SU-DHL-6 (cell line): ENCODE results near the gene SORBS2.

Experiments
- H2AFZ ChIP-seq: fragments of 200-600 bp; sonication (generic); 2 replicates; pipeline ENCODE4 v1.6.1; 2014; ENCODE audit warnings: low read depth, mild to moderate bottlenecking, moderate library complexity, mixed read lengths, antibody characterized with exemption, low read length; ENCODE audit not compliant: severe bottlenecking
- H3F3A ChIP-seq: fragments of 200-600 bp; shearing (Covaris generic); 2 replicates; pipeline ENCODE4 v1.6.0; 2016; ENCODE audit warnings: antibody characterized with exemption, mild to moderate bottlenecking; ENCODE audit not compliant: insufficient read depth
- H3K27ac ChIP-seq: fragments of 200-600 bp; sonication (generic); 2 replicates; pipeline ENCODE4 v1.5.1; 2016; ENCODE audit warnings: low read depth, mild to moderate bottlenecking, low read length, moderate library complexity, mixed read lengths
- H3K27me3 ChIP-seq: fragments of 200-600 bp; sonication (generic), shearing (Covaris generic); 2 replicates; pipeline ENCODE4 v1.6.0; 2014; ENCODE audit warnings: mild to moderate bottlenecking, low read length
- H3K36me3 ChIP-seq: fragments of 200-600 bp; sonication (generic); 2 replicates; pipeline ENCODE4 v1.6.1; 2014; ENCODE audit warnings: mild to moderate bottlenecking, low read length, mixed read lengths
- H3K4me2 ChIP-seq: fragments of 300-600, 200-600 bp; shearing (Covaris generic), sonication (generic); 2 replicates; pipeline ENCODE4 v1.6.0; 2014; ENCODE audit warnings: low read length, low read depth, mild to moderate bottlenecking; ENCODE audit not compliant: poor library complexity, severe bottlenecking
- H3K4me3 ChIP-seq: fragments of 200-600 bp; sonication (generic); 2 replicates; pipeline ENCODE4 v1.5.1; 2014; ENCODE audit warnings: antibody characterized with exemption, low read length, mild to moderate bottlenecking, mixed read lengths; ENCODE audit not compliant: insufficient read depth, poor library complexity, severe bottlenecking
- H3K79me2 ChIP-seq: fragments of 200-600 bp; sonication (generic); 2 replicates; pipeline ENCODE4 v1.6.1; 2014; ENCODE audit warnings: mild to moderate bottlenecking, low read length, moderate library complexity; ENCODE audit not compliant: insufficient read depth
- H3K9ac ChIP-seq: fragments of 200-600 bp; sonication (generic); 2 replicates; pipeline ENCODE4 v1.7.0; 2014; ENCODE audit warnings: mild to moderate bottlenecking, low read length
- H3K9me2 ChIP-seq: fragments of 200-600 bp; sonication (generic); replicated peaks from 2 replicates; pipeline ENCODE4 v1.6.1; 2014; ENCODE audit warnings: low read length; ENCODE audit not compliant: insufficient read depth
- H3K9me3 ChIP-seq: fragments of 200-600 bp; sonication (generic); 2 replicates; pipeline ENCODE4 v1.6.1; 2014; ENCODE audit warnings: low read length, mixed read lengths; ENCODE audit not compliant: insufficient read depth
- H4K20me1 ChIP-seq: fragments of 200-600 bp; sonication (generic); 2 replicates; pipeline ENCODE4 v1.6.1; 2014; ENCODE audit warnings: low read depth, mild to moderate bottlenecking, antibody characterized with exemption, low read length, moderate library complexity, mixed read lengths
- EZH2phosphoT487 ChIP-seq: fragments of 200-600 bp; sonication (generic), shearing (Covaris generic); conservative IDR thresholded peaks from 2 replicates; pipeline ENCODE4 v1.6.1; 2018; ENCODE audit warnings: mild to moderate bottlenecking, antibody characterized with exemption, low read length, moderate library complexity, mixed read lengths
- TF ChIP-seq, protein P1 (sequence below): fragments of 200-600 bp; sonication (generic); IDR thresholded peaks from one replicate; pipeline ENCODE4 v1.5.1; 2017; ENCODE audit warnings: antibody characterized with exemption, mild to moderate bottlenecking, low read length, moderate library complexity; ENCODE audit not compliant: insufficient read depth, poor library complexity, severe bottlenecking

Gene SORBS2

DNA sequence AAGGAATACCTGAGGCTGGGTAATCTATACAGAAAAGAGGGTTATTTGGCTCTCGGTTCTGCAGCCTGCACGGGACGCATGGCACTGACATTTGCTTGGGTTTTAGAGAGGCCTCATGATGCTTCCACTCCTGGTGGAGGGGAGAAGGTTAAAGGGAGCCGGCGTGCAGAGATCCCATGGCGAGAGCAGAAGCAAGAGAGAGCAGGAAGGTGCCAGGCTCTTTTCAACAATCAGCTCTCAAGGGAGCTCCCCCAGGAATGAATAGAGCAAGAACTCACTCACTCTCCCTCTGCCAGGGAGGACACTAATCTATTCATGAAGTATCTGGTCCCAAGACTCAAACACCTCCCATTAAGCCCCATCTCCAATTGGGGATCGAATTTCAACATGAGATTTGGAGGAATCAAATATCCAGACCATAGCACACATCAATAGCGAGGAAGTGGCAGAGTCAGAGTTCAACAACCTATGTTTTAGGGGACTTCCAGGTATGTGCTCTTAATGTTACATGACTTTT, 109.8 kb downstream of the SORBS2 start:
- TF ChIP-seq, protein P1, sequence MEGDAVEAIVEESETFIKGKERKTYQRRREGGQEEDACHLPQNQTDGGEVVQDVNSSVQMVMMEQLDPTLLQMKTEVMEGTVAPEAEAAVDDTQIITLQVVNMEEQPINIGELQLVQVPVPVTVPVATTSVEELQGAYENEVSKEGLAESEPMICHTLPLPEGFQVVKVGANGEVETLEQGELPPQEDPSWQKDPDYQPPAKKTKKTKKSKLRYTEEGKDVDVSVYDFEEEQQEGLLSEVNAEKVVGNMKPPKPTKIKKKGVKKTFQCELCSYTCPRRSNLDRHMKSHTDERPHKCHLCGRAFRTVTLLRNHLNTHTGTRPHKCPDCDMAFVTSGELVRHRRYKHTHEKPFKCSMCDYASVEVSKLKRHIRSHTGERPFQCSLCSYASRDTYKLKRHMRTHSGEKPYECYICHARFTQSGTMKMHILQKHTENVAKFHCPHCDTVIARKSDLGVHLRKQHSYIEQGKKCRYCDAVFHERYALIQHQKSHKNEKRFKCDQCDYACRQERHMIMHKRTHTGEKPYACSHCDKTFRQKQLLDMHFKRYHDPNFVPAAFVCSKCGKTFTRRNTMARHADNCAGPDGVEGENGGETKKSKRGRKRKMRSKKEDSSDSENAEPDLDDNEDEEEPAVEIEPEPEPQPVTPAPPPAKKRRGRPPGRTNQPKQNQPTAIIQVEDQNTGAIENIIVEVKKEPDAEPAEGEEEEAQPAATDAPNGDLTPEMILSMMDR = no peak
- no peak for TF ChIP-seq EZH2phosphoT487
- H3F3A ChIP-seq = no peaks in the 10 kb centered on the region
- H3K4me2 ChIP-seq = no peak overlapping the region
- H3K27ac ChIP-seq = no peak overlapping the region
- H3K27me3 ChIP-seq = no peaks in the 10 kb centered on the region
- no peak overlapping the region for H3K4me3 ChIP-seq
- H3K36me3 ChIP-seq = no peaks in the 10 kb centered on the region
- no peaks in the 10 kb centered on the region for H3K79me2 ChIP-seq
- peaks cover 4% of the 10 kb centered on the region; the same call in 1 of the 2 replicates for H3K9me3 ChIP-seq
- no peaks in the 10 kb centered on the region for H4K20me1 ChIP-seq
- no peak overlapping the region for H3K9ac ChIP-seq
- H2AFZ ChIP-seq = no peak overlapping the region
- no peaks in the 10 kb centered on the region for H3K9me2 ChIP-seq

DNA sequence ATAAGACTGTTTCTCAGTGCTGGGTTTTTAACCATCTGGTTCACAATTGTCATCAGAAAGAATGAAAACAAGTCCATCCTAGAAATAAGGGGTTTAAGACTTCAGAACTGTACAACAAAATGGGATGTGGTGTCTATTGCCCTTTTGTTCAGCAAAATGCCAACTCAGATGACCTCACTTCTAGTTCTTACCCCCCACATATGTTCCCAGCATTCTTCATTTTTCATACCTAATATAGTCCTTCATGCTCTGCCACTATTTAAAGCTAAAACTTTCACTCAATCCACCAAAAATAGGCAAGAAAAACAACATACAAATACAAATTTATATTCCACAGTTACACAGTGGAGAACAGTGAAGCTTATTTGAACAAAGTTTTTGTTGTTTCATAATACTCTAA, 111.4 kb downstream of the SORBS2 start:
- Histone ChIP-seq H4K20me1 (no peaks in the 10 kb centered on the region), H3K4me2 (no peak overlapping the region), H3K27ac (no peak overlapping the region), H3K4me3 (no peak overlapping the region), H3K9me3 (peaks cover 1% of the 10 kb centered on the region; the same call in 1 of the 2 replicates), H3K9me2 (no peaks in the 10 kb centered on the region), H3F3A (no peaks in the 10 kb centered on the region), H3K36me3 (no peaks in the 10 kb centered on the region), H3K79me2 (no peaks in the 10 kb centered on the region), H3K9ac (no peak overlapping the region), H2AFZ (no peak overlapping the region), H3K27me3 (no peaks in the 10 kb centered on the region)
- TF ChIP-seq, protein P1 = no peak
- TF ChIP-seq EZH2phosphoT487 = no peak

DNA sequence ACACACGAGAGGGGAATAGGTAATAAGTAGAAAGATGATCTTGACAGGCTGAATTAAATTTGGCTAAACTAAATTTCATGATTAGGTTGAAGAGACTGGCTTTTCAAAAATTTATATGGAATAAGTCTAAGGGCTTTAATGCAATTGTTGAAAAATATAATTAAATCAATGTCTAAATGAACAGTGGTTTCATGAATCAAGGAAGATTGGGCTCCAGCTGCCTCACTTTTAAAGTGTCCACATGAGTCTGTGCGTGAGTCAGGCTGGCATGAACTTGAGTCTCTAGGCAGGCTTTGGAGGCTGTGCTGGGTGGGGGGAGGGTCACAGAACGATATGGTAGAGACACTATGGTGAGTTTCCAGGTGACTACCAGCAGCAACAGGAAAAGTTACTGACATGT, 111.9 kb downstream of the SORBS2 start:
- no peak overlapping the region for H3K4me3 ChIP-seq
- H3K79me2 ChIP-seq = no peaks in the 10 kb centered on the region
- no peaks in the 10 kb centered on the region for H3K36me3 ChIP-seq
- H3F3A ChIP-seq = no peaks in the 10 kb centered on the region
- H3K27ac ChIP-seq = no peak overlapping the region
- H2AFZ ChIP-seq = no peak overlapping the region
- H4K20me1 ChIP-seq = no peaks in the 10 kb centered on the region
- no peaks in the 10 kb centered on the region for H3K27me3 ChIP-seq
- no peak overlapping the region for H3K9ac ChIP-seq
- H3K4me2 ChIP-seq = no peak overlapping the region
- H3K9me3 ChIP-seq = no peaks in the 10 kb centered on the region
- H3K9me2 ChIP-seq = no peaks in the 10 kb centered on the region
- TF ChIP-seq EZH2phosphoT487 = no peak
- TF ChIP-seq, protein P1 = no peak
